Thyroid gland (tissue), 4 donors: ENCODE measurements around the gene TMSB4X.

Experiments
- CTCF ChIP-seq, 6 experiments: fragments of 200-600 bp in 3 of 6; fragments of 450-650 bp in 3 of 6; sonication (generic) in 3 of 6; IDR thresholded peaks; one replicate each; pipeline ENCODE4 v1.5.1; 2016 to 2019; ENCODE audit warnings: antibody characterized with exemption in 6 of 6, mild to moderate bottlenecking in 2 of 6, inconsistent platforms in 1 of 6, moderate library complexity in 1 of 6
- POLR2A ChIP-seq, 2 donors: fragments of 450-650 bp; IDR thresholded peaks; one replicate each; pipeline ENCODE4 v1.6.1; 2017; ENCODE audit warnings: antibody characterized with exemption in 2 of 2, mild to moderate bottlenecking in 2 of 2, moderate library complexity in 1 of 2

- TF ChIP-seq CTCF (IDR thresholded peaks at IDR 0.05): no peak
- no peak for TF ChIP-seq POLR2A (IDR thresholded peaks at IDR 0.05)
Observed at GRCh38 chrX:13024986-13025385, 50.1 kb downstream of the TMSB4X start.
